ENCODE data around the gene HSPBP1. TPM values are rescaled to one million over a fixed set of nuclear protein-coding genes. Genes with fewer than 3 reads are reported as not detected.
A peak's percentile ranks its signal among the peaks of the same experiment; 100 is the strongest.

The HSPBP1 gene
- total and polyA plus RNA-seq, 9 of the 15 experiments (the other 6 are each of a cell fraction or from before 2014, with no cell fraction given): 0.83 to 81.3 (median 21.8) TPM

DNA sequence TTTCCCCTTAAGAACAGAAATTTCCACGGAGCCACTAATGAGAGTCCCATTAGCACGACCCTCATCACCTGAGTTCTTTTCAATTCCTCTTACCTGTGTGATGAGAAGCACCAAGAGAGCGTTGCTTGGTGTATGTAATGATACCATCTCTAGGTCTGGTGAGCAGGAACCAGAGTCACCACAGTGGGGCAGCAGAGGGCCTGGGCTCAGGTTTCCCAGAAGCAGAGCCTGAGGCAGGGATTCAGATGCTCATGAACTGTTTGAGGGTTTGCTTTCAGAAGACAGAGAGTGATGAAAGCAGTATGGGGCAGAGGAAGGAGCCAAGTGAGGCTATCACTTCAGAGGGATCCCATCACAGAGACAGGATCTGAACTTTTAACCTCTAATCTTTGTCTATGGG is 67.5 kb downstream of the HSPBP1 start (continued):
- TF ChIP-seq, protein P1, sequence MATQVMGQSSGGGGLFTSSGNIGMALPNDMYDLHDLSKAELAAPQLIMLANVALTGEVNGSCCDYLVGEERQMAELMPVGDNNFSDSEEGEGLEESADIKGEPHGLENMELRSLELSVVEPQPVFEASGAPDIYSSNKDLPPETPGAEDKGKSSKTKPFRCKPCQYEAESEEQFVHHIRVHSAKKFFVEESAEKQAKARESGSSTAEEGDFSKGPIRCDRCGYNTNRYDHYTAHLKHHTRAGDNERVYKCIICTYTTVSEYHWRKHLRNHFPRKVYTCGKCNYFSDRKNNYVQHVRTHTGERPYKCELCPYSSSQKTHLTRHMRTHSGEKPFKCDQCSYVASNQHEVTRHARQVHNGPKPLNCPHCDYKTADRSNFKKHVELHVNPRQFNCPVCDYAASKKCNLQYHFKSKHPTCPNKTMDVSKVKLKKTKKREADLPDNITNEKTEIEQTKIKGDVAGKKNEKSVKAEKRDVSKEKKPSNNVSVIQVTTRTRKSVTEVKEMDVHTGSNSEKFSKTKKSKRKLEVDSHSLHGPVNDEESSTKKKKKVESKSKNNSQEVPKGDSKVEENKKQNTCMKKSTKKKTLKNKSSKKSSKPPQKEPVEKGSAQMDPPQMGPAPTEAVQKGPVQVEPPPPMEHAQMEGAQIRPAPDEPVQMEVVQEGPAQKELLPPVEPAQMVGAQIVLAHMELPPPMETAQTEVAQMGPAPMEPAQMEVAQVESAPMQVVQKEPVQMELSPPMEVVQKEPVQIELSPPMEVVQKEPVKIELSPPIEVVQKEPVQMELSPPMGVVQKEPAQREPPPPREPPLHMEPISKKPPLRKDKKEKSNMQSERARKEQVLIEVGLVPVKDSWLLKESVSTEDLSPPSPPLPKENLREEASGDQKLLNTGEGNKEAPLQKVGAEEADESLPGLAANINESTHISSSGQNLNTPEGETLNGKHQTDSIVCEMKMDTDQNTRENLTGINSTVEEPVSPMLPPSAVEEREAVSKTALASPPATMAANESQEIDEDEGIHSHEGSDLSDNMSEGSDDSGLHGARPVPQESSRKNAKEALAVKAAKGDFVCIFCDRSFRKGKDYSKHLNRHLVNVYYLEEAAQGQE (IDR thresholded peaks at IDR 0.05; ENCODE audit: borderline replicate concordance): peak; percentile 86
- TF ChIP-seq, protein P1 (CRISPR knock-in tag; IDR thresholded peaks at IDR 0.05; ENCODE audit: low read depth): no peak
- peak; percentile 49; the same call in 1 of the 2 replicates for TF ChIP-seq SP1 (CRISPR knock-in tag; IDR thresholded peaks at IDR 0.05)
- TF ChIP-seq TEAD1 (CRISPR knock-in tag; IDR thresholded peaks at IDR 0.05): peak in 1 of 2 experiments; percentile 61; a peak in 1 of 4 replicates
- peak; percentile 58; the same call in 1 of the 2 replicates for TF ChIP-seq HDAC2 (IDR thresholded peaks at IDR 0.05)
- TF ChIP-seq, protein P2, sequence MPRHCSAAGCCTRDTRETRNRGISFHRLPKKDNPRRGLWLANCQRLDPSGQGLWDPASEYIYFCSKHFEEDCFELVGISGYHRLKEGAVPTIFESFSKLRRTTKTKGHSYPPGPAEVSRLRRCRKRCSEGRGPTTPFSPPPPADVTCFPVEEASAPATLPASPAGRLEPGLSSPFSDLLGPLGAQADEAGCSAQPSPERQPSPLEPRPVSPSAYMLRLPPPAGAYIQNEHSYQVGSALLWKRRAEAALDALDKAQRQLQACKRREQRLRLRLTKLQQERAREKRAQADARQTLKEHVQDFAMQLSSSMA (CRISPR knock-in tag; IDR thresholded peaks at IDR 0.05): no peak
- no peak for TF ChIP-seq ZNF347 (CRISPR knock-in tag; IDR thresholded peaks at IDR 0.05; ENCODE audit: low read depth)
- no peak for TF ChIP-seq EWSR1 (IDR thresholded peaks at IDR 0.05; ENCODE audit: borderline replicate concordance, low read depth, partially characterized antibody)
- no peak for TF ChIP-seq CBX1 (IDR thresholded peaks at IDR 0.05; ENCODE audit: low read depth)
- 0 out of 2 replicates have a peak, but pooled peaks have one; percentile 40 for TF ChIP-seq FOXP1 (CRISPR knock-in tag; IDR thresholded peaks at IDR 0.05)
- TF ChIP-seq, protein P3, sequence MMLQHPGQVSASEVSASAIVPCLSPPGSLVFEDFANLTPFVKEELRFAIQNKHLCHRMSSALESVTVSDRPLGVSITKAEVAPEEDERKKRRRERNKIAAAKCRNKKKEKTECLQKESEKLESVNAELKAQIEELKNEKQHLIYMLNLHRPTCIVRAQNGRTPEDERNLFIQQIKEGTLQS (IDR thresholded peaks at IDR 0.05): peak; percentile 12; the same call in 1 of the 2 replicates
- TF ChIP-seq, protein P3 (CRISPR knock-in tag; conservative IDR thresholded peaks at IDR 0.05): no peak
- no peak for TF ChIP-seq HMG20A (CRISPR knock-in tag; conservative IDR thresholded peaks at IDR 0.05)
- peak in 1 of 2 experiments; percentile 93; a peak in 2 of 4 replicates for TF ChIP-seq RCOR1 (IDR thresholded peaks at IDR 0.05; ENCODE audit: borderline replicate concordance in 1 of 2, low read depth in 2 of 2, low read length in 2 of 2)
- no peak for TF ChIP-seq TARDBP (IDR thresholded peaks at IDR 0.05)
- no peak for TF ChIP-seq ZKSCAN3 (CRISPR knock-in tag; IDR thresholded peaks at IDR 0.05)
- TF ChIP-seq ARHGAP35 (IDR thresholded peaks at IDR 0.05; ENCODE audit: partially characterized antibody): no peak
- 0 out of 2 replicates have a peak, but pooled peaks have one; percentile 15 for TF ChIP-seq MTA1 (IDR thresholded peaks at IDR 0.05; ENCODE audit: borderline replicate concordance)
- TF ChIP-seq TAL1 (IDR thresholded peaks at IDR 0.05): no peak
- TF ChIP-seq JUND (IDR thresholded peaks at IDR 0.05; ENCODE audit: borderline replicate concordance, low read depth, low read length): peak; percentile 59
- peak; percentile 46; the same call in 1 of the 3 replicates for TF ChIP-seq JUND (tag; IDR thresholded peaks at IDR 0.05; ENCODE audit: borderline replicate concordance, low read depth, low read length)
